WTC11 (cell line): ENCODE measurements around the gene CTIF. TPM values are rescaled to one million over a fixed set of nuclear protein-coding genes. Genes with fewer than 3 reads are reported as not detected.

ENCODE experiments used
- ATAC-seq: fragments of 200-7000 bp; cut with Tn5 transposase; 2 replicates; pipeline ENCODE4 v1.10.0; 2021; ENCODE audit warnings: mild to moderate bottlenecking, moderate library complexity
- CTCF ChIA-PET: fragments of 300-600 bp; sonication (Branson Sonifier 250); formaldehyde crosslinking; loops from one replicate; lab custom pipeline; 2021; ENCODE audit warnings: antibody characterized with exemption; lab: Charles Lee
- POLR2A ChIA-PET: fragments of 350-600 bp; sonication (Branson Sonifier 250); formaldehyde crosslinking; loops from one replicate; lab custom pipeline; 2021; ENCODE audit warnings: antibody characterized with exemption; lab: Charles Lee
- DNase-seq: peaks from one replicate; pipeline ENCODE4 v3.0.0; 2021; ENCODE audit warnings: low spot score
- H3K27ac Mint-ChIP-seq: 2 replicates; pipeline ENCODE4 v1.8.0; 2021; ENCODE audit warnings: mixed read lengths
- H3K27me3 Mint-ChIP-seq: 2 replicates; pipeline ENCODE4 v1.8.0; 2021; ENCODE audit warnings: low read depth, mild to moderate bottlenecking, moderate library complexity, mixed read lengths
- H3K36me3 Mint-ChIP-seq: 2 replicates; pipeline ENCODE4 v1.8.0; 2021; ENCODE audit warnings: mixed read lengths
- H3K4me1 Mint-ChIP-seq: 2 replicates; pipeline ENCODE4 v1.8.0; 2022; ENCODE audit warnings: mixed read lengths
- H3K4me3 Mint-ChIP-seq: 2 replicates; pipeline ENCODE4 v1.8.0; 2021; ENCODE audit warnings: mild to moderate bottlenecking, moderate library complexity, mixed read lengths
- H3K9me3 Mint-ChIP-seq: 2 replicates; pipeline ENCODE4 v1.8.0; 2021; ENCODE audit warnings: mixed read lengths
- ATF1 ChIP-seq: sonication (generic); formaldehyde crosslinking; IDR thresholded peaks from 2 replicates; pipeline ENCODE4 v1.8.1; 2023; ENCODE audit warnings: mild to moderate bottlenecking, moderate library complexity, missing genetic modification reagents
- FOXJ3 ChIP-seq: sonication (generic); formaldehyde crosslinking; IDR thresholded peaks from 2 replicates; pipeline ENCODE4 v1.9.0; 2021; ENCODE audit warnings: missing genetic modification reagents, mild to moderate bottlenecking, borderline replicate concordance
- GRHL2 ChIP-seq: fragments of 250-450 bp; sonication (Bioruptor Pico); IDR thresholded peaks from 2 replicates; pipeline ENCODE4 v1.8.0; 2022; ENCODE audit warnings: mild to moderate bottlenecking, moderate library complexity; ENCODE audit not compliant: insufficient replicate concordance, severe bottlenecking
- JUN ChIP-seq: sonication (generic); formaldehyde crosslinking; IDR thresholded peaks from 2 replicates; pipeline ENCODE4 v1.8.0; 2023; ENCODE audit warnings: mild to moderate bottlenecking, missing genetic modification reagents
- MXD4 ChIP-seq: fragments of 250-450 bp; sonication (Bioruptor Pico); IDR thresholded peaks from 2 replicates; pipeline ENCODE4 v1.8.0; 2021; ENCODE audit warnings: mild to moderate bottlenecking, moderate library complexity, borderline replicate concordance
- MYBL2 ChIP-seq: sonication (generic); formaldehyde crosslinking; IDR thresholded peaks from 2 replicates; pipeline ENCODE4 v1.8.1; 2023; ENCODE audit warnings: mild to moderate bottlenecking, moderate library complexity, missing genetic modification reagents
- SMAD4 ChIP-seq: sonication (generic); formaldehyde crosslinking; IDR thresholded peaks from 2 replicates; pipeline ENCODE4 v1.8.0; 2022; ENCODE audit warnings: mild to moderate bottlenecking, missing genetic modification reagents
- SOX15 ChIP-seq: fragments of 250-450 bp; sonication (Bioruptor Pico); IDR thresholded peaks from 2 replicates; pipeline ENCODE4 v1.9.0; 2021; ENCODE audit warnings: mild to moderate bottlenecking
- TCF7 ChIP-seq: sonication (generic); formaldehyde crosslinking; IDR thresholded peaks from 2 replicates; pipeline ENCODE4 v1.8.0; 2022; ENCODE audit warnings: mild to moderate bottlenecking, low read depth, missing genetic modification reagents, moderate library complexity
- ZNF232 ChIP-seq: sonication (generic); formaldehyde crosslinking; IDR thresholded peaks from 2 replicates; pipeline ENCODE4 v1.8.0; 2022; ENCODE audit warnings: mild to moderate bottlenecking, missing genetic modification reagents
- ZNF263 ChIP-seq: sonication (generic); formaldehyde crosslinking; IDR thresholded peaks from 2 replicates; pipeline ENCODE4 v1.8.1; 2022; ENCODE audit warnings: low read depth, mild to moderate bottlenecking, moderate library complexity, missing genetic modification reagents
- ZNF671 ChIP-seq: fragments of 250-450 bp; sonication (Bioruptor Pico); IDR thresholded peaks from 2 replicates; pipeline ENCODE4 v1.8.0; 2021; ENCODE audit warnings: mild to moderate bottlenecking
- total RNA-seq: library from RNA; stranded (reverse); gene quantifications from 3 replicates; pipeline ENCODE4 v1.2.3, GENCODE V29; 2021
- TF ChIP-seq, protein P1 (sequence below): sonication (generic); formaldehyde crosslinking; IDR thresholded peaks from 2 replicates; pipeline ENCODE4 v1.8.1; 2022; ENCODE audit warnings: mild to moderate bottlenecking, moderate library complexity, missing genetic modification reagents
- TF ChIP-seq, protein P2 (sequence below): sonication (generic); formaldehyde crosslinking; IDR thresholded peaks from 2 replicates; pipeline ENCODE4 v1.8.0; 2023; ENCODE audit warnings: missing genetic modification reagents, mild to moderate bottlenecking, borderline replicate concordance
- TF ChIP-seq, protein P3 (sequence below): sonication (generic); formaldehyde crosslinking; IDR thresholded peaks from 2 replicates; pipeline ENCODE4 v1.8.1; 2022; ENCODE audit warnings: low read depth, missing genetic modification reagents, borderline replicate concordance
- TF ChIP-seq, protein P4 (sequence below): sonication (generic); formaldehyde crosslinking; IDR thresholded peaks from 2 replicates; pipeline ENCODE4 v1.8.1; 2023; ENCODE audit warnings: mild to moderate bottlenecking, missing genetic modification reagents

CTIF gene
- total RNA-seq, 1 experiment from 2014 or later = 28.5 TPM

DNA sequence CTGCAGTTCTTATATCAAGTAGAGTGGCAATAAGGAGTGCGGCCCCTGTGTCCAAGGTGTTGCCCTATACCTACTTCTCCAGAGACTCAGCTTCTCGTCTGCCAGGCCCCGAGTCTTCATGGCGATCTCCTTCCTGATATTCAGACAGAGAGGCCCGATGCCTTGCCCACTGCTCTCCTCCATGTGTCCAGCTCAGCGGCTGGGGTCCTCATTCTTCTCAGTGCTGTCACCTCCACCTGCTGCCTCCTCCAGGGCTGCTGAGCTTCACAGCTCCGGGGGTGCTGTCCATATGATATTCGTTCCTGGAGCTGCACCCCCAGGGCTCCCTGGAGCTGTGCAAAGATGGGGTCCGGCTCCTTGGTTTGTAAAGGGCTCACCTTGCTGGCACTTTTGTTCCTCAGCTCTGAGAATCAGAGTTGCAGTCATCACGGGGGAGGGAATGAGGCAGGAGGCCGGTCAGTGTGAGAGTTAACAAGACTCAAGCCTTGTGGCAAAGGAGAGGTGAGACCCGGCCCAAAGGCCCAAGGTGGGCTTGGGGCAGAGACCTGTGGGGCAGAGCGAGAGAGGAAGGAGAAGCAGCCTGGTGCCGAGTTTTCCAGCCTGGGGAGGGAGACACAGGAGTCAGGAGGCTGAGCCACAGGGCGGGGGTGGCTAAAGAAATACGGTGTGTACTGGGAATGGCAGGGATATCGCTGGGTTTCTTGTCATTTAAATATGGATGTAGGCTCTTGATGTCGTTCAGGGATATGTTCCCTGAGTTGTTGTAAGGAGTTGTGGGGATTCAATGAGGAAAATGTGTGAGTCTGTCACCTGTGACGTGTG lies 120.6 kb downstream of the CTIF start:
- ChIA-PET CTCF (interaction anchor here (1.1 kb wide), 1 partner anchor 54 kb away, joined by 3 read pairs; no protein-coding TSS in a partner anchor), POLR2A (no interaction called here)
- Mint-ChIP-seq H3K27me3 (no peaks in the 10 kb centered on the region), H3K4me1 (peaks cover 18% of the 10 kb centered on the region), H3K9me3 (no peaks in the 10 kb centered on the region), H3K27ac (no peak overlapping the region), H3K4me3 (no peak overlapping the region), H3K36me3 (no peaks in the 10 kb centered on the region)
- TF ChIP-seq, protein P1, sequence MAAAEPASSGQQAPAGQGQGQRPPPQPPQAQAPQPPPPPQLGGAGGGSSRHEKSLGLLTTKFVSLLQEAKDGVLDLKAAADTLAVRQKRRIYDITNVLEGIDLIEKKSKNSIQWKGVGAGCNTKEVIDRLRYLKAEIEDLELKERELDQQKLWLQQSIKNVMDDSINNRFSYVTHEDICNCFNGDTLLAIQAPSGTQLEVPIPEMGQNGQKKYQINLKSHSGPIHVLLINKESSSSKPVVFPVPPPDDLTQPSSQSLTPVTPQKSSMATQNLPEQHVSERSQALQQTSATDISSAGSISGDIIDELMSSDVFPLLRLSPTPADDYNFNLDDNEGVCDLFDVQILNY (CRISPR knock-in tag) = no peak
- TF ChIP-seq MYBL2 (CRISPR knock-in tag) = no peak
- TF ChIP-seq MXD4 (CRISPR knock-in tag) = no peak
- TF ChIP-seq ZNF671 (CRISPR knock-in tag) = no peak
- TF ChIP-seq FOXJ3 (CRISPR knock-in tag) = no peak
- TF ChIP-seq TCF7 (CRISPR knock-in tag) = no peak
- TF ChIP-seq, protein P2, sequence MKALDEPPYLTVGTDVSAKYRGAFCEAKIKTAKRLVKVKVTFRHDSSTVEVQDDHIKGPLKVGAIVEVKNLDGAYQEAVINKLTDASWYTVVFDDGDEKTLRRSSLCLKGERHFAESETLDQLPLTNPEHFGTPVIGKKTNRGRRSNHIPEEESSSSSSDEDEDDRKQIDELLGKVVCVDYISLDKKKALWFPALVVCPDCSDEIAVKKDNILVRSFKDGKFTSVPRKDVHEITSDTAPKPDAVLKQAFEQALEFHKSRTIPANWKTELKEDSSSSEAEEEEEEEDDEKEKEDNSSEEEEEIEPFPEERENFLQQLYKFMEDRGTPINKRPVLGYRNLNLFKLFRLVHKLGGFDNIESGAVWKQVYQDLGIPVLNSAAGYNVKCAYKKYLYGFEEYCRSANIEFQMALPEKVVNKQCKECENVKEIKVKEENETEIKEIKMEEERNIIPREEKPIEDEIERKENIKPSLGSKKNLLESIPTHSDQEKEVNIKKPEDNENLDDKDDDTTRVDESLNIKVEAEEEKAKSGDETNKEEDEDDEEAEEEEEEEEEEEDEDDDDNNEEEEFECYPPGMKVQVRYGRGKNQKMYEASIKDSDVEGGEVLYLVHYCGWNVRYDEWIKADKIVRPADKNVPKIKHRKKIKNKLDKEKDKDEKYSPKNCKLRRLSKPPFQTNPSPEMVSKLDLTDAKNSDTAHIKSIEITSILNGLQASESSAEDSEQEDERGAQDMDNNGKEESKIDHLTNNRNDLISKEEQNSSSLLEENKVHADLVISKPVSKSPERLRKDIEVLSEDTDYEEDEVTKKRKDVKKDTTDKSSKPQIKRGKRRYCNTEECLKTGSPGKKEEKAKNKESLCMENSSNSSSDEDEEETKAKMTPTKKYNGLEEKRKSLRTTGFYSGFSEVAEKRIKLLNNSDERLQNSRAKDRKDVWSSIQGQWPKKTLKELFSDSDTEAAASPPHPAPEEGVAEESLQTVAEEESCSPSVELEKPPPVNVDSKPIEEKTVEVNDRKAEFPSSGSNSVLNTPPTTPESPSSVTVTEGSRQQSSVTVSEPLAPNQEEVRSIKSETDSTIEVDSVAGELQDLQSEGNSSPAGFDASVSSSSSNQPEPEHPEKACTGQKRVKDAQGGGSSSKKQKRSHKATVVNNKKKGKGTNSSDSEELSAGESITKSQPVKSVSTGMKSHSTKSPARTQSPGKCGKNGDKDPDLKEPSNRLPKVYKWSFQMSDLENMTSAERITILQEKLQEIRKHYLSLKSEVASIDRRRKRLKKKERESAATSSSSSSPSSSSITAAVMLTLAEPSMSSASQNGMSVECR (CRISPR knock-in tag) = no peak
- no peak for TF ChIP-seq SMAD4 (CRISPR knock-in tag)
- TF ChIP-seq, protein P3, sequence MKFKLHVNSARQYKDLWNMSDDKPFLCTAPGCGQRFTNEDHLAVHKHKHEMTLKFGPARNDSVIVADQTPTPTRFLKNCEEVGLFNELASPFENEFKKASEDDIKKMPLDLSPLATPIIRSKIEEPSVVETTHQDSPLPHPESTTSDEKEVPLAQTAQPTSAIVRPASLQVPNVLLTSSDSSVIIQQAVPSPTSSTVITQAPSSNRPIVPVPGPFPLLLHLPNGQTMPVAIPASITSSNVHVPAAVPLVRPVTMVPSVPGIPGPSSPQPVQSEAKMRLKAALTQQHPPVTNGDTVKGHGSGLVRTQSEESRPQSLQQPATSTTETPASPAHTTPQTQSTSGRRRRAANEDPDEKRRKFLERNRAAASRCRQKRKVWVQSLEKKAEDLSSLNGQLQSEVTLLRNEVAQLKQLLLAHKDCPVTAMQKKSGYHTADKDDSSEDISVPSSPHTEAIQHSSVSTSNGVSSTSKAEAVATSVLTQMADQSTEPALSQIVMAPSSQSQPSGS (CRISPR knock-in tag) = no peak
- TF ChIP-seq ZNF263 (CRISPR knock-in tag) = no peak
- TF ChIP-seq JUN = no peak
- no peak for TF ChIP-seq GRHL2 (CRISPR knock-in tag)
- no peak for TF ChIP-seq ZNF232 (CRISPR knock-in tag)
- no peak for TF ChIP-seq ATF1 (CRISPR knock-in tag)
- TF ChIP-seq, protein P4, sequence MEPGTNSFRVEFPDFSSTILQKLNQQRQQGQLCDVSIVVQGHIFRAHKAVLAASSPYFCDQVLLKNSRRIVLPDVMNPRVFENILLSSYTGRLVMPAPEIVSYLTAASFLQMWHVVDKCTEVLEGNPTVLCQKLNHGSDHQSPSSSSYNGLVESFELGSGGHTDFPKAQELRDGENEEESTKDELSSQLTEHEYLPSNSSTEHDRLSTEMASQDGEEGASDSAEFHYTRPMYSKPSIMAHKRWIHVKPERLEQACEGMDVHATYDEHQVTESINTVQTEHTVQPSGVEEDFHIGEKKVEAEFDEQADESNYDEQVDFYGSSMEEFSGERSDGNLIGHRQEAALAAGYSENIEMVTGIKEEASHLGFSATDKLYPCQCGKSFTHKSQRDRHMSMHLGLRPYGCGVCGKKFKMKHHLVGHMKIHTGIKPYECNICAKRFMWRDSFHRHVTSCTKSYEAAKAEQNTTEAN = no peak
- TF ChIP-seq SOX15 (CRISPR knock-in tag) = no peak
- DNase-seq = no peak
- no peak for ATAC-seq
